GM12864 (cell line): ENCODE measurements around the gene MAP1B.

Experiments used
- DNase-seq: peaks from one replicate; pipeline ENCODE4 v3.0.0-alpha.2; 2011; ENCODE audit warnings: low read depth
- H3K4me3 ChIP-seq: 2 replicates; pipeline ENCODE4 v1.5.1; 2011; ENCODE audit warnings: mild to moderate bottlenecking, low read depth, low read length, control low read depth
- CTCF ChIP-seq: IDR thresholded peaks from 2 replicates; pipeline ENCODE4 v1.5.1; 2011; ENCODE audit warnings: low read depth, mild to moderate bottlenecking, moderate library complexity, low read length, control low read depth, inconsistent platforms; ENCODE audit errors: missing control alignments

MAP1B gene

GRCh38 chr5:72067682-72068470 lies 39.4 kb upstream of the MAP1B start:
- no peak for DNase-seq
- no peak for TF ChIP-seq CTCF
- H3K4me3 ChIP-seq, result no peak overlapping the region

GRCh38 chr5:72070529-72070928 lies 36.7 kb upstream of the MAP1B start:
- H3K4me3 ChIP-seq, result no peak overlapping the region
- no peak for TF ChIP-seq CTCF
- DNase-seq, result no peak

- no peak for DNase-seq
- no peak overlapping the region for H3K4me3 ChIP-seq
- no peak for TF ChIP-seq CTCF
Measured at GRCh38 chr5:72071906-72072305, 35.4 kb upstream of the MAP1B start.

GRCh38 chr5:72074251-72074650 lies 33.0 kb upstream of the MAP1B start:
- TF ChIP-seq CTCF, result no peak
- no peak for DNase-seq
- no peak overlapping the region for H3K4me3 ChIP-seq

GRCh38 chr5:72075461-72075860 lies 31.8 kb upstream of the MAP1B start:
- no peak for DNase-seq
- TF ChIP-seq CTCF, result no peak
- H3K4me3 ChIP-seq, result no peak overlapping the region

- H3K4me3 ChIP-seq, result no peak overlapping the region
- no peak for DNase-seq
- no peak for TF ChIP-seq CTCF
Measured at GRCh38 chr5:72076621-72077300, 30.5 kb upstream of the MAP1B start.
